ENCODE results near the gene KCNAB3. TPM values are rescaled to one million over a fixed set of nuclear protein-coding genes. Genes with fewer than 3 reads are reported as not detected.
A peak's percentile ranks its signal among the peaks of the same experiment; 100 is the strongest.

The KCNAB3 gene
- 9.9 and 11.3 TPM in 2 replicates for total RNA-seq

DNA sequence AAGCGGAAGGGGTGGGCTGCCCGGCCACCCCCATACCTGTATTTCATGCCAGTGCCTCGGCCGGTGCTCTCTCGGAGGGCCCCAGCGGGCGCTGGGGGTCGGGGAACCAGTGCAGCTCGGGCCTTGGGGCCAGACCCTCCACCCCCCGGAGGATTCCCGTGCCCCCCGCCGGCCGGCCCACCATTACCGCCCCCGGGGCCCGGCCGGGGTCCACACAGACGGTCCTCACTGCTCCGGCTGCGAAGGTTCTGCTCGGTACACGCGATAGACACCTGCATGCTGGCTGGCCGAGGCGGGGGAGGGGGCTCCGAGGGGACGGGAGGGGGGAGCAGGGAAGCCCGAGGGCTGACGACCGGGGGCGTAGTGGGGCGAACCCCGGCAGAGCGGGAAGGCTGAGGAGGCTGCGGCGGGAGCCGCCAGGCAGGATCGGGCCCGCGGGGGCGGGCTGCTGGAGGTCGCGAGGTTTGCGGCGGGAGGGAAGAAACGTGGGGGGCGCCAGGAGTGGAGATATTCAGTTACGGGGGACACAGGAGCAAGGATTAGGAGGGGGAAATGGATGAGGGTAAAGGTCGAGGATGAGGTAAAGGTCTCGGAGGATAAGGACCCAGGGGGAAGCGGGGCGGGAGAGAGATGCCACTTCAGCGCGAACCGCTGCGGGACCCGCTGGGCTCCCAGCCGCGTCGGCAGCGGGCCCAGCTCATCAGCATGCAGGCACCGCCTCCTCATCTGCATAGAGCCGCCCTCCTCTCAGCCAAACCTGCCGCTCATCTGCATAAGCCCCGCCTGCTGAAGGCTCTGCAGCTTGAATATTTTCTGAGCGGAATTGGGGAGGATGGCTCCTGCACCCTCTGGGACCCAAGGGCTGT is at the start of gene KCNAB3:
TSS of gene KCNAB3 (minus strand) at position 699 of the 866 bp plus-strand sequence. CDS start at position 278, 421 bp downstream.
- Mint-ChIP-seq H3K27ac (peak within 1 kb of the TSS; percentile 18), H3K4me1 (ENCODE audit: low read depth) (peaks cover 27% of the 10 kb centered on the region), H3K4me3 (ENCODE audit: low read depth) (peak within 1 kb of the TSS; percentile 97), H3K9me3 (no peaks in the 10 kb centered on the region), H3K36me3 (ENCODE audit: low read depth) (peaks cover 11% of the 10 kb centered on the region), H3K27me3 (ENCODE audit: low read depth) (no peaks in the 10 kb centered on the region)
- peak; percentile 56 for DNase-seq (ENCODE audit: low spot score)
- intact Hi-C loops (cut with micrococcal nuclease) = loop anchor here (5.0 kb wide), 1 partner anchor 87 kb away; no protein-coding TSS in a partner anchor

DNA sequence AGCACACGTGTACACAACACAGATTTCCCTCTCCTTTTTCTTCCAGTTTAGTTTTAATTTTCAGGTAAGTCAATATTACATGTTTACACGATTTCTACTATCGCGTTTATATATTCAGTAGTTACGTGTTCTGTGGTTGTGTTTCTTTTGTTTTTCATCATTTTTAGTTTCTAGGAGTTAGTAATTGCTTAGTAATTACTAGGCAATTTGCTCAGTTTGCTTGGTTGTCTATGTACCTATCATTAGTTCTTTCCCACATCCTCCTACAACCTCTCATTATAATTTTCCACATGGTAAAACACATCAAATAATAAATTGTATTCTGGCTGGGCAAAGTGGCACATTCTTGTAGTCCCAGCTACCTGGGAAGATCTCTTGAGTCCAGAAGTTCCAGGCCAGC is 48.1 kb upstream of the KCNAB3 start:
- H3K4me3 Mint-ChIP-seq (ENCODE audit: low read depth) = no peak overlapping the region
- peaks cover 27% of the 10 kb centered on the region for H3K9me3 Mint-ChIP-seq
- DNase-seq (ENCODE audit: low spot score) = no peak
- H3K36me3 Mint-ChIP-seq (ENCODE audit: low read depth) = peaks cover 10% of the 10 kb centered on the region
- intact Hi-C loops (cut with micrococcal nuclease) = no loop called here
- H3K4me1 Mint-ChIP-seq (ENCODE audit: low read depth) = peaks cover 8% of the 10 kb centered on the region
- no peak overlapping the region for H3K27ac Mint-ChIP-seq
- H3K27me3 Mint-ChIP-seq (ENCODE audit: low read depth) = peaks cover 5% of the 10 kb centered on the region

DNA sequence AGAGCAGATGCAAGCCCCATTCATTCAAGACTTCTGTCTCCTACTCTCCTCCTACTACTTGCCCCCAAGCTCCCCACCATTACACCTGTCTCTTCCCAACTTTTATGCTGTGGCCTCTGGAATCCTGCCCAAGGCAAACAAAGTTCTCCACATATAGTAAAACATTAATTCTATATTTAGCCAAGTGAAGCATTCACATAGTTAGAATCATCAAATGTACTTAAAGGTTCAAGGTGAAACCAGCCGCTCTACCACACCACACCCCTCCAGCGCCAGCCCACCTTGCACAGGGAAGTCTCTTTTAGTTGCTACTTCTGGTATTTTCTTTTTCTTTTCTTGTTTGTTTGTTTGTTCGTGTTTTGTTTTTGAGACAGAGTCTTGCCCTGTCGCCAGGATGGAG is 47.4 kb upstream of the KCNAB3 start:
- Mint-ChIP-seq H3K27ac (no peak overlapping the region), H3K27me3 (ENCODE audit: low read depth) (peaks cover 5% of the 10 kb centered on the region), H3K36me3 (ENCODE audit: low read depth) (peaks cover 10% of the 10 kb centered on the region), H3K9me3 (peaks cover 27% of the 10 kb centered on the region), H3K4me3 (ENCODE audit: low read depth) (no peak overlapping the region), H3K4me1 (ENCODE audit: low read depth) (peaks cover 4% of the 10 kb centered on the region)
- intact Hi-C loops (cut with micrococcal nuclease) = no loop called here
- DNase-seq (ENCODE audit: low spot score) = no peak

DNA sequence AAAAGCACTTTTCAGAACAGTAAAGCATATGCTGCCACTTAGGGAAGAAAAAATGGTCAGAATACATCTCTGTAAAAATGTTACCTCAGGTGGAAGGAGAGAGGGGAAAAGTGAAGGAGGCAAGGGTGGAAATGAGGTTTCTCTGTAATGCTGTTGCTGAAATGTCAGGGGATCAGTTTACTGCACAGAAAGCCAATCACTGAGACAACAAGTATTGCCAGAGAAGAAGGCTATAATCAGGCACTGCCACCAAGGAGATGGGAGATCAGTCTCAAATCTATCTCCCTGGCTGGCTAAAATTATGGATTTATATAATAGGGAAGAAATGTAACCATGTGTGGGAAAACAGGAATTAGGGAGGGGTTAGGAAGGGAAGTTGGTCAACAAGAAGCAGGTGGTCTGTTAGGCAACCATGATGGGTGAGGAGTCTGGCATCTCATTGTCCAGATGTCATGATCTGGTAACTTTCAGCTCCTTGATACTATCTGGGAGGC is 45.0 kb upstream of the KCNAB3 start:
- Mint-ChIP-seq H3K36me3 (ENCODE audit: low read depth) (peaks cover 10% of the 10 kb centered on the region), H3K4me3 (ENCODE audit: low read depth) (no peak overlapping the region), H3K27me3 (ENCODE audit: low read depth) (peaks cover 6% of the 10 kb centered on the region), H3K9me3 (peaks cover 27% of the 10 kb centered on the region), H3K4me1 (ENCODE audit: low read depth) (no peaks in the 10 kb centered on the region), H3K27ac (no peak overlapping the region)
- no peak for DNase-seq (ENCODE audit: low spot score)
- intact Hi-C loops (cut with micrococcal nuclease) = no loop called here

DNA sequence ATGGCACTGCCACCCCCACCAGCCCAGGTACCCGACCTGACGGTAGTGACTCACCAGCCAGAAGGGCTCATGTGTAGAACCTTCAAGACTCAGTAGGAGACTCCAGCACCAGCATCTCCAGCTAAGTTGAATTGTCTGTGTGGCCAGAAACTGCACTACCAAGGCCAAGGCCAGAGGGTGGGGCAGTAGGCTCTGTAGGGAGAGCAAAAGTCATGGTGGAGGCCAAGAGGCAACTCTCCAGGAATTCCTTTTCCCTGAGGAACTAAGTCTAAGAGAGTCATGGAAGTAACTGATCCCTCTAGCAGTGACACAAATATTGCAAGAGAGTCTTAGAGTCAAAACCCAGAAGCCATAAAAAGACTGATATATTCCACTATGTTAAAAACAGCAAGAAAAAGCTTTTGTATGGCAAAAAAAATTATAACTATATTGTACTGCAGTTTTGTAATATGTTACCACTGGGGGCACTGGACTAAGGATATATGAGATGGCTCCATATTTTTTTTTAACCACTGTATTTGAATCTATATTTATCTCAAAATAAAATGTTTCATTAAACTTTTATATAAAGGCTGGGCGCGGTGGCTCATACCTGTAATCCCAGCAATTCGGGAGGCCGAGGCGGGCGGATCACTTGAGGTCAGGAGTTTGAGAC is 42.6 kb upstream of the KCNAB3 start:
- peaks cover 22% of the 10 kb centered on the region for H3K9me3 Mint-ChIP-seq
- intact Hi-C loops (cut with micrococcal nuclease) = no loop called here
- DNase-seq (ENCODE audit: low spot score) = no peak
- H3K27me3 Mint-ChIP-seq (ENCODE audit: low read depth) = peaks cover 6% of the 10 kb centered on the region
- no peaks in the 10 kb centered on the region for H3K4me1 Mint-ChIP-seq (ENCODE audit: low read depth)
- no peak overlapping the region for H3K27ac Mint-ChIP-seq
- no peak overlapping the region for H3K4me3 Mint-ChIP-seq (ENCODE audit: low read depth)
- peaks cover 10% of the 10 kb centered on the region for H3K36me3 Mint-ChIP-seq (ENCODE audit: low read depth)

DNA sequence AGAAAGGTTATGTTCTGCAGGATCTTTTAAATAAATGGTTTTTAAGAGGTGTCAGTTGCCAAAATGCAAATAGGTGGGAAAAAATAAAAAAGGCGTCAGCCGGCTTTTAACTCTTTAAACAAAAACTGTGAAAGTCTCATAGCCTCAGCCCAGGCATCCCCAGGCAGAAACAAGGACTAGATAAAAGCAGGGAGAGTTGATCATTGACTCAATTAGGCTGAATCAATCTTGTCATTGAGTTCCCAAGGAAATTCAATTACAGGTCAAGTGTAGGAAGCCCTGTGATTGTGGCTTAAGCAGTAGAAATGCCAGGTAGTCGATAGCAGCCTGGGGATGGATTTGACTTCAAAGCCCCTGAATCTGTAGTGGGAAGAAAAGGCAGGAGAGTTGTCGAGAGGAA is 42.0 kb upstream of the KCNAB3 start:
- DNase-seq (ENCODE audit: low spot score) = no peak
- H3K36me3 Mint-ChIP-seq (ENCODE audit: low read depth) = peaks cover 10% of the 10 kb centered on the region
- no peak overlapping the region for H3K27ac Mint-ChIP-seq
- H3K9me3 Mint-ChIP-seq = peaks cover 15% of the 10 kb centered on the region
- intact Hi-C loops (cut with micrococcal nuclease) = no loop called here
- peaks cover 7% of the 10 kb centered on the region for H3K27me3 Mint-ChIP-seq (ENCODE audit: low read depth)
- H3K4me3 Mint-ChIP-seq (ENCODE audit: low read depth) = no peak overlapping the region
- no peaks in the 10 kb centered on the region for H3K4me1 Mint-ChIP-seq (ENCODE audit: low read depth)

DNA sequence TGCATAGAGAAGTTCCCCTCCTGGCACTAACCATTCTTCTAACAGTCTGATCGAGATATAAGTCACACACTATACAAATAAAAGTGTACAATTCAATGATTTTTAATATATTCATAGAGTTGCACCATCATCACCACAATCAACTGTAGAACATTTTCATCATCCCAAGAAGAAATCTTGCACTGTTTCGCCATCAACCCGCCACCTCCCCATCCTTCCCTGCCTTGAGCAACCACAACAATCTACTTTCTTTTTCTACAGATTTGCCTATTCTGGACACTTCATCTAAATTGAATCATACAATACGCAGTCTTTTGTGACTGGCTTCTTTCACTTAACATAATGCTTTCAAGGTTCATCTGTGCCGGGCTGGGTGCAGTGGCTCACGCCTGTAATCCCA is 39.8 kb upstream of the KCNAB3 start:
- Mint-ChIP-seq H3K9me3 (peaks cover 4% of the 10 kb centered on the region), H3K4me1 (ENCODE audit: low read depth) (no peaks in the 10 kb centered on the region), H3K27ac (no peak overlapping the region), H3K36me3 (ENCODE audit: low read depth) (peaks cover 2% of the 10 kb centered on the region), H3K27me3 (ENCODE audit: low read depth) (peaks cover 7% of the 10 kb centered on the region), H3K4me3 (ENCODE audit: low read depth) (no peak overlapping the region)
- intact Hi-C loops (cut with micrococcal nuclease) = no loop called here
- no peak for DNase-seq (ENCODE audit: low spot score)

DNA sequence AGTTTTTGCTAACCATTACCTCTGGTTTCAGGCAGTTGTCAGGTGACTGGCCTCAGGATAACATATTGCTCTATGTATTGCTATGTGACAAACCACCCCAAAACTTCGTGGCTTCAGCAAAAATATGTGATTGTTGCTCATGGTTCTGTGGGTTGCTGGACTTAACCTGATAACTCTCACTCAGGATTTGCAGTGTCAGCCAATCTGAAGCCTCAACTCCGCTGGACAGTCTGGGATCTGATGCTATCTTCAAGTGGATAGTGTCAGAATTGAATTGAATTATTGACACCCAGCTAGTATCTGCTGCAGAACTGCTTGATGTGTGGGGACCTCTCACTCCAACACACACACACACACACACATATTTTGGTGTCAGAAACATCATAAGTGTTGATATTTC is 38.1 kb upstream of the KCNAB3 start:
- no peak for DNase-seq (ENCODE audit: low spot score)
- no peaks in the 10 kb centered on the region for H3K9me3 Mint-ChIP-seq
- intact Hi-C loops (cut with micrococcal nuclease) = no loop called here
- H3K27ac Mint-ChIP-seq = no peak overlapping the region
- no peaks in the 10 kb centered on the region for H3K36me3 Mint-ChIP-seq (ENCODE audit: low read depth)
- H3K4me1 Mint-ChIP-seq (ENCODE audit: low read depth) = no peaks in the 10 kb centered on the region
- H3K27me3 Mint-ChIP-seq (ENCODE audit: low read depth) = peaks cover 7% of the 10 kb centered on the region
- H3K4me3 Mint-ChIP-seq (ENCODE audit: low read depth) = no peak overlapping the region

DNA sequence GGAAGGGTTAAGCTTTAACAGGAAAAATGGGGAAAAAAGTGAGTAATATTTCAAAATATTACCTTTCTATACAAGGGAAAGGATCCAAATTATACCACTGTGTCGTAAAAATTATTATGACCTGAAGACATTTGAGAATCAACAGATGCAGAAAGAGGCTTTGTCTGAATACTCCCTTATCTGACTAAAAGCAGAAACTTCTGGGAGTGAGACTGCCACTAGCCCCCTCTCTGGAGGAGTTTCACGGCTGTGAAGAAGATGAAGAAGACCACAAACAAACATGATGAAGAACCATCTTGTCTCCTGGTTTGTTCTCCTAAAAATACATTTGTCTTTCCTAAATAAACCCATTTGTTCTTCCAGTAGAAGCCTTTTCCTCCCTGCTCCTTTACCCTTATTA is 31.8 kb upstream of the KCNAB3 start:
- Mint-ChIP-seq H3K4me1 (ENCODE audit: low read depth) (no peaks in the 10 kb centered on the region), H3K9me3 (no peaks in the 10 kb centered on the region), H3K4me3 (ENCODE audit: low read depth) (no peak overlapping the region), H3K27me3 (ENCODE audit: low read depth) (peaks cover 12% of the 10 kb centered on the region), H3K27ac (no peak overlapping the region), H3K36me3 (ENCODE audit: low read depth) (no peaks in the 10 kb centered on the region)
- DNase-seq (ENCODE audit: low spot score) = no peak
- intact Hi-C loops (cut with micrococcal nuclease) = no loop called here

DNA sequence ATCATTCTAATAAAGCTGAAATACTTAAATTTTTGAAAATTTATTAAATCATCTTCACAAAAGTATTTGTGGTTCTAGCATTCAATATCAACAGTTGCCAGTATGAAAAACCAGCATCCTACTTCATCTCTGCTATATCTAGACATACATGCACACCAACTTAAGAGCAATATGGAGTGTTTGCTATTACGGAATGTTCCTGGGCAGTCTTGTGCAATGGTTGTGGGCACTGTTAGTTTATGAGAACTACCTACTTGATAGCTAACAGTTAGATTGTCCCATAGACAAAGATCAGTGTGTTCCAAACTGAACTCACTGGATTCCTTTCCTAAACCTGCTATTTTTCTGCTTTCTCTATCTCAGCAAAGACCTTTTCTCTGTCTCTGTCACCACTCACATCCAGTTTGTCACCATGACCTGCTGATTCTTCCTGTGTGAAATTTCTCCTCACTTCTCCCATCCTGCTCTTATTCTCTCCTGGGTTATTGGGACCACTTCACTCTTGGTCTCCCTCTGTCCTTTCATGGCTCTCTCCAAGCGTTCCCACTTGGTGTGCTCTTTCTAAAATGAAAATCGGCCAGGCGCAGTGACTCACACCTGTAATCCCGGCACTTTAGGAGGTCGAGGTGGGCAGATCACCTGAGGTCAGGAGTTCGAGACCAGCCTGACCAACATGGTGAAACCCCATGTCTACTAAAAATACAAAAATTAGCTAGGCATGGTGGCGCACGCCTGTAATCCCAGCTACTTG is 30.0 kb upstream of the KCNAB3 start:
- intact Hi-C loops (cut with micrococcal nuclease) = no loop called here
- no peak overlapping the region for H3K4me3 Mint-ChIP-seq (ENCODE audit: low read depth)
- H3K4me1 Mint-ChIP-seq (ENCODE audit: low read depth) = no peaks in the 10 kb centered on the region

DNA sequence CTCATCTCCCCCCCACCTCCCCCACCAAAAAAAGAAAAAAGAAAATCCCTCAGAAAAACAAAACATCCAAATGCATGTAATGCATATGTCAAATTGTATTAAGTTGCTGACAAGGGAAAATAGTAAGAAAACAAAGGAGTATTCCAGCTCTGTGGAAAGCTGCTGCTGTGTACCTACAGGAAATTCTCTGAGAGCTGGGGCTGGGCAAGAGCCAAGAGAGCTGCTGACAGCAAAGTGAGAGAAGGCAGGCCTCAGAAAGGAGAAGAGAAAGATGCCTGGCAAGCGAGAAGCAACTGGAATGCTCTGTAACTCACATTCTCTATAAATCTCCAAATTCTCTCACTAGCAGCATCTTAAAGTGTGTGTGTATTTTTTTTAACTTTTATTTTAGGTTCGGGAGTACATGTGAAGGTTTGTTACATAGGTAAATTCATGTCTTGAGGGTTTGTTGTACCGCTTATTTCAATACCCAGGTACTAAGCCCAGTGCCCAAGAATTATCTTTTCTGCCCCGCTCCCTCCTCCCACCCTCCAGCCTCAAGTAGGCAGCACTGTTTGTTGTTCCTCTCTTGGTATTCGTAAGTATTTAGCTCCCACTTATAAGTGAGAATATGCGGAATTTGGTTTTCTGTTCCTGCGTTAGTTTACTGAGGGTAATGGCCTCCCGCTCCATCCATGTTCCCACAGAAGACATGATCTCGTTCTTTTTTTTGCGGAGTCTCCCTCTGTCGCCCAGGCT is 26.7 kb upstream of the KCNAB3 start:
- Mint-ChIP-seq H3K36me3 (ENCODE audit: low read depth) (no peaks in the 10 kb centered on the region), H3K27ac (no peak overlapping the region), H3K27me3 (ENCODE audit: low read depth) (peaks cover 8% of the 10 kb centered on the region)

More for the DNA sequence above, 30.0 kb upstream of the KCNAB3 start:
- H3K27me3 Mint-ChIP-seq (ENCODE audit: low read depth) = peaks cover 12% of the 10 kb centered on the region
- H3K27ac Mint-ChIP-seq = no peak overlapping the region
- no peaks in the 10 kb centered on the region for H3K36me3 Mint-ChIP-seq (ENCODE audit: low read depth)
- no peaks in the 10 kb centered on the region for H3K9me3 Mint-ChIP-seq
- no peak for DNase-seq (ENCODE audit: low spot score)

More for the DNA sequence above, 26.7 kb upstream of the KCNAB3 start:
- intact Hi-C loops (cut with micrococcal nuclease) = no loop called here
- DNase-seq (ENCODE audit: low spot score) = no peak
- H3K4me1 Mint-ChIP-seq (ENCODE audit: low read depth) = peaks cover 11% of the 10 kb centered on the region
- no peak overlapping the region for H3K4me3 Mint-ChIP-seq (ENCODE audit: low read depth)
- H3K9me3 Mint-ChIP-seq = no peaks in the 10 kb centered on the region
